Cortex of kidney (tissue), 1 donor: ENCODE measurements around the gene CHST15.

Experiments used
- DNase-seq: peaks from one replicate; lab custom pipeline; 2025; lab: John Stamatoyannopoulos, UW

CHST15 gene

DNA sequence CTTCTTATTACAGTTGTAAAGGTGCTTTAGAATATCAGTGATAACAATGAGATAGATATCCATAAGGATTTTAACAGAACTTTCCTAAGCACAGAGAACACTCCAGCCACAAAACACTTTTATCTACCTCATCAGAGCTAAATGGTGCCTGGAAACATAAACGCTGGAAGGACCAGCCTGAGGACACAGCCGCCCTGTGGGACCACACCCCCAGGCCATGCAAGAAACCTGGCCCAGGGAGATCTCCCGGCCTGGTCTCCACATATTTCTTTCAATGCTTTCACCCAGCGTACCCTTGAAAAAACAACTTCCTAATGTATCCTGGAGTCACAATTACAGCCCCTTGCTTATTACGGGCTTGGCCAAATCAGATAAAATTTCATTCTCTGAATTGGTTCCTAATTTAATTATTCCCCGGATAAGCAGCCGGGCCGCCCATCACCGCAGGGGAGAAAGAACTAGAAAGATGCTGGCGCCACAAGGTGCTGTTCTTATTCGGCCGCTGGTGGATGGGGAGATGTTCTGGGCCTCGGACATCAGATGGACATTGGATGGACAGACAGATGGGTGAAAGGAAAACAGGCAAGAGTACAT, 11.8 kb downstream of the CHST15 start:
- DNase-seq, result no peak

DNA sequence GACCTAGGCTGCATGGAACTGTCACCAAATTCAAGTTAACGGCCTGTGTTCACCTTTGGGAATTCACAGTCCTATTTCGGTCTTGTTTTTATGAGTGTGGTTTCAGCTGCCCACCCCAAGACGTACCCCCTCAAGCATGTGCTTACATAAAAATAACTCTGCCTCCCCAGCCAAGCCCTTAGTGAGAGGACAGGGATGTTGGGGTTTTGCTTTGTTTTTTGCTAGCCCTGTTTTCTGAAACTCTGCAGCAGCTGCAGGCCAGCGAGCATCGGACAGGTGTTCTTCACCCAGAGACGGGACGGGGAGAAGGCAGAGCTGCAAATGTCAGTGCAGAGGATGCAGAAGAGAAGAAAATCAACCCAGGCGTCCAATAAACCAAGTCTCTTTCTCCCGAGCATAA, 13.5 kb downstream of the CHST15 start:
- DNase-seq, result no peak

DNA sequence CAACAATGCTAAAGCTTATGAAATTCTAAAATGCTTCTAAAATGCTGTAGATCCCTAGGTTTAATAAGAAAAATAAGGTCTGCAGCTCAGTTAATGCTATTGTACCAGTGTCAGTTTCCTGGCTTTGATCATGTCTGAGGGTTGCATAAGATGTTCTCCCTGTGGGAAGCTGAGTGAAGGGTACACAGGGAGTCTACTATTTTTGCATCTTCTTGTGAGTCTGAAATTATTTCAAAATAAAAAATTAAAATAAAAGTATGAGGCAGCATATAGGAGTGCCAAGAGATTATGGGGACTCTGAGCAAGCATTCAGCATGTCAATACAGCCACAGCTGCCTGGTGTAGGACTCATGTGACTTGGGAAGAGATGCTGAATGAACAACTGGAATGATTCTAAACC, 14.7 kb downstream of the CHST15 start:
- no peak for DNase-seq

DNA sequence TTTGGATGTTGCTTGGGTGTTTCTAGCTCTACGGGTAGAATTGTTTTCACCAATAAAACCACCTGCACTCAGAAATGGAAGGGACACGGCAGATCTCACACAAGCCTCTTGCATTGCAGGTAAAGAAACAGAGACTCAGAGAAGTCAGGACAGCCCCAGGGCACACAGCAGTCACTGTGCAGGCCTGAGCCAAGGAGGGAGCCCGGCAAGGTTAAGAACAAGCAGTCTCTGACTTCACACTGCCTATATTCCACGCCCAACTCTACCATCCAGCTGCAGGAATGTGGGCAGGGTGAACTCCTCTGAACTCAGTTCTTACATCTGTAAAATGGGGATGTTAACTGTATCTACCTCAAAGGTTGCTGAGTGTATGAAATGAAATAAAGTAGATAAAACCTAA, 15.4 kb downstream of the CHST15 start:
- DNase-seq, result no peak

DNA sequence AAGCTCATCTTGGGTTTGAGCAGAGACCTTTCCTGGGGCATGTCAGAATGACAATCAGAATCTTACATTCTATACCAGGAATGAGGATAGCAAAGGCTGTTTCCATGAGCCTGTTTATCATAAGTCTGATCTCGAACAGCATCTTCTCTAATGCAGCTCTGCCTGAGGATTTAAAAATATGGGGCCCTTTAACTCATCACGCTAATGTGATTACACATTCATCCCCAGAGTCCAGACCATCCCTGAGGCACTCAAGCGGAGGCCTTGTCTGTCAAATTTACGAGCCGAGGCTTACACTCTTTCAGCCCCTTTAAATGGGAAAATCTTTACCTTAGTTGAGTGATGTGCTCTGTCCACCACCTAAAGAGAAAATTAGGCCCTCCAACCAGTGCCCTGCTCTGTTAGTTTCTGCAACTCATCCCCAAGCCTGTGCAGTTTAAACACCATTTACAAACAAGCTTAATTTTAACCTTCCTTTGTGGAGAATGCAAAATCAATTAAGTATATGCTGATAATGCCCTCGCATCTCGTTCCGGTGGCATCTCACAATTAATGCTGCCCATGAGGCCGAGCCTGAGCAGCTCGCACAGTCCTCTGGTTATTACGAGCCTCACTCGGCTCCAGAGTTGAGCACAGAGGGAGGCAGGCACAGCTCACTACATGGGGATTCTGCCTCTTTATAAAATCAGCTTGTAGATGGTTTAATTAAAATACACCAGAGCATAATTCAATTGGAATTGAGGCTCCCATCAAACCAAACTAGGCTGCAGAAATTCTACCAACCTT, 16.0 kb downstream of the CHST15 start:
- DNase-seq, result no peak

DNA sequence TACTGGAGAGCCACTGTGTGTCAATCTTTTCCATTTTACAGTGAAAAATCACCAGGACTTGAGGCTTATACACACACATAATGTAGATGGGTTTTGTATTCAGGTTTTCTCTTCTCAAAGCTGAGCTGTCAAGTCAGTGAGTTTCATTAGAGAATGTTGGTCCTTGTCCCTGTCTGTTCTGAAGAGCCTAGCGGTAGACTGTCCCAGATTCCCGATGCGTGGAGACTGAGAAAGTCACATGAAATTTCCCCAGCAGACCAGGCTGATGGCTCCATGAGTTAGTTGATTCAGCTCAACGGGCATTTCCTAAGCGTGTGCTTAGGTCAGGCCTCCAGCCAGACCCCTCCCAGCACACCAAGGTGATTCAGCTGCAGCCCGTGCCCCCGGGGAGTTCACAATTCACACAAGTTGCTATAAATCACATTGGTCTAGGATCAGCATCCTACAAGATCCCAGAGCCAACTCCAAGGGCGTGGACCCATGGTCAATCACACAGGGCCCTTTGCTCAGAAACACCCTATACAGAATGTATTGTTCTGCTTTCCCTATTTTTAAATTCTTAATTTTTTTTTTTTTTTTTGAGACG, 17.2 kb downstream of the CHST15 start:
- no peak for DNase-seq

DNA sequence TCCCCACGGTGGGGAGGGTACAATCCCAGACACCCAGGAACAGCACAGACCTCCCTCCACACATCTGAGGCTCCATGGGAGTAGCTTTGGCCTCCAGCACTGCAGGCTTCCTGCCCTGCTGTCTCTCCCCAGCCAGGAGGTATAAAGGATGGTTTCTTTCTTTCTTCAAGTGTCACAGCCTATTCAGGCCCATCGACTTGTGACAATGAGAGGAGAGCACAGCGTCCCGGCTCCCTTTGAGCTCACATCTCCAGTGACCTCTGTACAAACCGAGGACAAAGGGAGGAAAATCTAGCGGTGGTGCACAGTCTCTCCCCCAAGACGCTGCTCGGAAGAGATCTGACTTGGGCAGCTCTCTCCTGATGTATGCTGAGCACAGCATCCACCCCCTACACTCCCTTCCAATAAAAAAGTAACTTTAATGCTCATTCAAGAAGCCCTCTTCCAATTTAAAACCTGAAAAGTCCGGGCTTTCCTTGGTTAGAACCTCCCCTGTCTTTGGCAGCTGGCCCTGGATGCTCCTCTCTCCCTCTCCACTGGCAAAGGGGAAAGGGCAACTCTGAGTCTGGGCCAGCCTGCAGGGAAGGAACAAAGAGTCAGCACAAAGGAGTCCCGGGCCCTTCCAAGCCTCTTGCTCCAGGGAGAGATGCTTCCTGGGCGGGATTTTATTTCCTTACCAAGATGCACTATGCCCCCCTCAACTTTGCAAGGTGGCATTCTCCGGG, 18.0 kb downstream of the CHST15 start:
- no peak for DNase-seq

DNA sequence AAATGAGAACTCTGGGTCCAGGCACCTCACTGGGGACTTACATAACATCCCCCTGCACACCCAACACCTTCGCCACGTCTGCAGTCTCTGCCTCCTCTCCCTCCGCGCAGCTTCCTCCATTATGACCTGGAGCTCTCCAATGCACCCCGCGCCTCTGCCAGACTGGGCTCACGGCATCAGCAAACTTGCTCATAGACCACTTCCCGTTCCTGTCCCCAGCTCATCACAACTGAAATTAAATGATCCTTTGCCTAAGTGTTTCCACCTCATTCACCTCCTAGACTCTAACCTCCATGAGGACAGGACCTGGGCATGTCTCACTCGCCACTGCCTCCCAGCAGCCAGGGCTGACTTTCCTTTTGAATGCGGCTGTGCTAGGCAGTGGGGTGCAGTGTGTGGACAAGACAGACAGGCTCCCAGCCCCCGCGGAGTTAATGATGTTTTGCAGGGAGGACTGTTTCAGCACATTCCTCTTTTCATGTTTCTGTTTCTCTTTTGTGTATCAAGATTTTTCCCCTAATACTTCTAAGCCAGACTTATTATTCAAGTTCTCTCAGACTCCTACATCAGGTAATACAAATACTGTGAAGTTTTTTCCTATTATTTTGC, 18.8 kb downstream of the CHST15 start:
- DNase-seq, result no peak

DNA sequence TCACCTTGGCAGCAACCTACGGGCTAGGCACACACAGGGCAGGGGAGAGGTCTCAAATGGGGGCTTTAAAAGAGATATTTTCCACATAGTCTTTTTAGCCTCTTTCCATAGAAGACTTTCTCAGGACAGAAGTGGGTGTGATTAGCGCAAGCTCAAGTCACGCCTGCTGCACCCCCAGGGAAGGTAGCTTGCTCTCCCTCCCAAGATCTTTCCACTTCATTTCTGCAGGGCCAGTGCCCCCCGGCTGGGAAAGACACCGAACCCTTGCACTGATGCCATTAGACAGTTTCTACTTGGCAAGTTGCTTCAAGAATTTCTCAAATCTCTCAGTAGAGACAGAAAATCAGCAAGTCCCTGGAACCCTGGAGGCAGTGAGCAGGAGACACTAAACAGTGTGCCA, 19.4 kb downstream of the CHST15 start:
- no peak for DNase-seq

DNA sequence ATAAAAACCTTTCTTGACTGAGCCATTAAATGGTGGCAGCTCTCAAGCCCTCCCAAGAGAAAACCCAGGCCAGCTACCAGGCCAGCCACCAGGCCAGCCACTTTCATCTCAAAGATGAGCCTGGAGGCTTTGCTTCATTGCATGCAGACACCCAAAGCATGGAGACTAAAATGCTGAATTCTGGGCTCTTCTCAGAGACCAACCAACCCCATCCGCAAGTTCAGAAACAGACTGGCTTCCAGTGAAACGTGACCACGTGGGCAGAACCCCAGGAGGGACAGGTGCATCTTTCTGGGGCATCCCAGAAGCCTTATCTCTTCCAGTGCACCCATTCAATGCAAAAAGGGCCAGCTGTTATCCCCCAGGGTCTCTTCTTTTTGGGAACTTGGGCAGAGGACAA, 20.9 kb downstream of the CHST15 start:
- no peak for DNase-seq

DNA sequence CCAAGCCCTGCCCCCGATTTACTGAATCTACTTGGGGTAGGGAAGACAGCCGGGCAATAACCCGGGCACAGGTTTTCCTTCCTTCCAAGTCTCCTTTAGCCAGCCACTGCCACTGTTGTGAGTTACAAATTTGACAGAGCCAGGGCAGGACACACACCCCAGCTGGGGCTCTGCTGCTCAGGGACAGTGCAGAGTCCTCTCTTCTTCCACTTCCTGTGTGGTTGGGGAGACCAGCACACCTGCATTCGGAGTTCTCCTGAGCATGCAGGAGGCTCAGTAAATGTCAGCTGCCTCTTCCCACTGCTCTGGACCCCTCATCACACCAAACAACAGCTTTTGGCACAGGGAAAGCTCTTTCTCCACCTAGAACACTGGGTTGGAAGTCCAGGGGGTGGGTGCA, 21.3 kb downstream of the CHST15 start:
- no peak for DNase-seq

DNA sequence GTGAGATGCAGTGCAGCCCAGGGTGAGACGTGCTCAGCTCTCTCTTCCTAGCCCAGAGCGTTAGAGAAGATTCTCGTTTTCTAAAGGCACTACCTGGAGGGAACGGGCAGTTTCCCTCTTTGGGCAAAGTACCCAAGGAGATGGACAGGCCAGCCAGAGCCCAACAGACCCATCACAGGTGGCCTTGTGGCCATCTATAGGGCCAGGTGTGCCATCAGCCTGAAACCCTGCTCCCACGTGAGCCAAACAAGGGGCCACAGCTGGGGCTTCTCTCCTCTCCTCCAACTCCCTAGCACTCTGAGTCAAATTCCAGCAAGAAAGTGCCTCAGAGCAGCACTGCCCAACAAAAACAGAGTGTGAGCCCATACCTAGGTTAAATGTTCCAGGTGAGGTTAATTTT, 22.3 kb downstream of the CHST15 start:
- no peak for DNase-seq

DNA sequence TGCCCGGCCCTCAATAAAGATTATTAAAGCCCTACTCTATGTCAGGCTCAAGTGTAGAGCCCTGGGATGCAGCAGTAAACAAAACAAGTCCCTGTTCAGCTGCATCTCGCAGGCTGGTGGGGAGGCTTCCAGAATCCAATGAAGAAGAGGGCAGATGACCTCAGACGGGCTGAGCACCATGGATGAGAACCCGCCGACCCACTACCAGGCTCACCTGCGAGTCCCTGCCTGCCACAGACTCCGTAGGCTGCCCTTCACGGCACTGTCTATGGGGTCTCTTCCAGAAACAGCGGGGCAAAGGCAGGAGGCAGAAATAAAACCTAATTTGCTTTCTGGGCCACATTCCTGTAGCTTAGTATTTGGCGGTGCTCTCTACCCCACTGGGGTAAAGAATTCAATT, 22.7 kb downstream of the CHST15 start:
- DNase-seq, result no peak

DNA sequence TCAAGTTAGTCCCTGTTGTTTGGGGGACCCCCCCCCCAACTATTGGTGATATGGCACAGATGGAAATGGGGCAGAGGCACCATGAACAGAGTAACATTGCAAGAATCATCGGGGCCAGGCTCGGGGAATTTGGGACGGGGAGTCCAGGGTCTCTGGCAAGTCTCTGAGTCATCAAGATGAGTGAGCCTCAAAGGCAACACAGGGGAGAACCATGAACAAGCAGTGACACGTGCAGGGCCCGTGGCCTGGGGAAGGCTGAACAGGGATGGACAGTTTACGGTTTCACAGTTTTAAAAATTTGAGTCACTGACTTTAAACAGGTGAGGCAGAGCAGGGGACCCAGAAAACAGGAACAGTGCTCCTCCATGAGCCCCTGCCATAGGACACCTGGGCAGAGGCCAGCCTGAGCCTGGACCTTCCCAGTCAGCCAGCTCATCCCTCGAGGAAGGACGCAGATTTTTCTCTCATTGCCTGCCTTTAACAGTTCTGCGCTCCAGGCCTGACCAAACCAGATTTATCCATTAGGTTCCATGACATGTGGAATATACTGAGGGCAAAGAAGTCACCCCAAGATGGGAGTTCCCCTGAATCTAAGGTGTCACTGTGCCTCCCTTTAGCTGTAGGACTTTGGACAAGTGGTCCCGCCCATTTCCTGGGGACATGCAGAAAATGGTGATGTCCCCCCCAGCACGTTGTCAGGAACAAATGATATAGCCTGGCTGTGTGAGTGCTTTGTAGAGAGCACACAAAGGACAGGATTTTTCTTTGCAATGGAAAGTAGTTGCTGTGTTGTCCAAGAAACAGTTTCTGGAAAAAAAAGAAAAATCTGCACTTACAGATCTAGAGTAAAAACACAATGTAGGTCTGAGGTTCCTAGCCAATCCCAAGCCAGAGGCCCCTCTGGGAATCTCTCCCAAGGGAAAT, 23.8 kb downstream of the CHST15 start:
- no peak for DNase-seq

DNA sequence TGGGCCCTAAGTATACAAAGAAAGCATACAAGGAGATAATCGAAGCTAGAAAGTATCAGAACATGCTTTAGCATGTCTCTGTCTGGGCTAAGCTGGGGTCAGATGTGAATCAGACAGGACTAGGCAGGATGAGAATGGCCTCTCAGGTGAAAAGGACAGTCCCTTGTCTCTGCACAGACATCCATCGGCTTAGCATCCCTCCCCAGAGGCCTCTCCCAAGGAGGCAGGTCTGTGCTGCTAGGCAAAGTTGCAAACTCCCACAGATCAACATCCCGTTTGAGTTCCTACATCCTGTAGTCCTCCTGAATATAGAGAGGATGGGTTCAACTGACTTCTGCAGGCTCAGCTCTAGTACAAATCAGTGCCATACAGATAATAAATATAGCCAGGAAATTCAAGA, 24.5 kb downstream of the CHST15 start:
- no peak for DNase-seq

DNA sequence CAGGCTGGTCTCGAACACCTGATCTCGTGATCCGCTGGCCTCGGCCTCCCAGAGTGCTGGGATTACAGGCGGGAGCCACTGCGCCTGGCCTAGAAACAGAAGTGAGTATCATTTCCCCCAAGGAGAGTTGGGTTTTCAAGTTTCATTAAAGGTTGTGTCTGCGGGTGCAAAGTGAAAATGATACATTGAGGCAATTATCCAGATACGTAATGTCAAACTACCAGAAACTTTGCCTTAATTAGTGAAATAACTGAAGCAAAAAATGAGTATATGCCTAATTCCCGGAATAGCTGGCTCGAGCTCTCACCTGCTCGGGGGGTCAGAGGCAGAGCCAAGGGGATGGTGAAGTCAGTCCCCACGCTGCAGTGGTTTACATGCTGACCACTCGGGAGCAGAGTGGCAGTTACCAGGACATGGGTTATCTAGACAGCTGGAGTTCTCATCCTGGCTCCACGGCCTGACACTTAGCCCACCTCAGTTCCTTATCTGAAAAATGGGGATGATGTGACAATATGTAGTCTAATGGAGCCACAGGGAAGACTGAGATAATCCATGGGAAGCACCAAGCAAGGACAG, 25.5 kb downstream of the CHST15 start:
- DNase-seq, result no peak

DNA sequence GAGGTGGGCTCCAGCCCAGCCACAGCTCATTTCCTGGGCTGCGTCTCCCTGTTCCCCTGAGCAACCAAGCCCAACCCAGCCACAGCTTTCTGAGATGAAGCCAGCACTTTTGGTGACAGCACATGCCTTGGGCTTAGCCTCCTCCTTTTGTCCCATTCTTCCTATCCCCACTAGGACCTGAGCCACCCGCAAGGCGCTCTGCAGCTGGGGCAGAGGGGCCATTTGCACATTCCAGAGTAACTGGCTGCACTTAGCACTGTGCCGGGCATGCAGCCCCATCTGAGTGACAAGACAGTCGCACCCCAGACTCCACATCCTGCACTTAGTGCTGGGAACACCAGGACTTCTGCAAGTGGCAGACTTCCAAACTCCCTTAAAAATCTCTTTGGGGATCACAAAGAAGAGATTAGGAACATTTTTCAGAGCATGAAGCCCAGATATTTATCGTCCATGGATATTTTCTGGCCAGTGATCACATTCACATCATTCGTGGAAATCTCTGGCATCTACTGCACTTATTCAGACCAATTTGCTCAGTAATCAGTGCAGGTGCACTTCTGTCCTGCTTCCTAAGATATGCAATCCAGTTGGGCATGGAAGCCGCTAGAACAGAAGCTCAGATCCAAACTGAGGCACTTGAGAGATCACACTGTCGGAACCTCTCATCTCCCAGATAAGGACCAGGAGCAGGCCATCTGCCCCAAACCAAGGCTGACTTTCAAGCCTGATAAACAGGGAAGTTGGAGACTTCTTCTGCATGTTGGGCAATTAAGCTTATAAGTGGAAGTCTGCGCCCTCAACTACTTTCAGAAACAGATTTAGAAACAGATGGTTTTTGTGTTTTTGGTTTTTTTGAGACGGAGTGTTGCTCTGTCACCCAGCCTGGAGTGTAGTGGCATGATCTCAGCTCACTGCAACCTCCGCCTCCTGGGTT, 26.4 kb downstream of the CHST15 start:
- DNase-seq, result no peak

DNA sequence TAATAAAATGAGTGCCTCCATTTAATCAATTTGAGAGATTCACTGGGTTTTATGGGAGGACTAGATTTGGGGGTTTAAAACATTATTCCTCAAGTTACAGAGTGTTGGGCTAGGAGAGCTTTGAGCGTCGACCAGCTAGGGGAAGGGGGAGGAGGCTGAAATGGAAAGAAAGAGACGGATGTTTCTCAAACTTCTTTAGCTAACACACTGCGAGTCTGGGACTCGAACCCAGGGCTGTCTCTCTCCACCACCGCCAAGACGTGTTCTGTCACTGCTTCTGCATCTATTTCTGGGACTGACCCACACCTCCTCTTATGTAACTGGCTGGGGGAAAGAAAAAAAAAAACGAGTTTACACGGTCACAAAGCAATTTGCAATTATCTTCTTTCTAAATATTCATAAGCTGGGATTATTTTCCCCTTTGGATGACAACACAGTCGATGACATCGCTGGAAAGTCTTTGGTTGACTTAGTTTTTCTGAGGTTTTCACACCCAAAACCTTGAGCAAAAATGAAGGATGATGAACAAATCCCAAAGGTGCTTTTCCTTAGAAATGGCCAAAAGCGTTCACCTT, 27.2 kb downstream of the CHST15 start:
- DNase-seq, result no peak

DNA sequence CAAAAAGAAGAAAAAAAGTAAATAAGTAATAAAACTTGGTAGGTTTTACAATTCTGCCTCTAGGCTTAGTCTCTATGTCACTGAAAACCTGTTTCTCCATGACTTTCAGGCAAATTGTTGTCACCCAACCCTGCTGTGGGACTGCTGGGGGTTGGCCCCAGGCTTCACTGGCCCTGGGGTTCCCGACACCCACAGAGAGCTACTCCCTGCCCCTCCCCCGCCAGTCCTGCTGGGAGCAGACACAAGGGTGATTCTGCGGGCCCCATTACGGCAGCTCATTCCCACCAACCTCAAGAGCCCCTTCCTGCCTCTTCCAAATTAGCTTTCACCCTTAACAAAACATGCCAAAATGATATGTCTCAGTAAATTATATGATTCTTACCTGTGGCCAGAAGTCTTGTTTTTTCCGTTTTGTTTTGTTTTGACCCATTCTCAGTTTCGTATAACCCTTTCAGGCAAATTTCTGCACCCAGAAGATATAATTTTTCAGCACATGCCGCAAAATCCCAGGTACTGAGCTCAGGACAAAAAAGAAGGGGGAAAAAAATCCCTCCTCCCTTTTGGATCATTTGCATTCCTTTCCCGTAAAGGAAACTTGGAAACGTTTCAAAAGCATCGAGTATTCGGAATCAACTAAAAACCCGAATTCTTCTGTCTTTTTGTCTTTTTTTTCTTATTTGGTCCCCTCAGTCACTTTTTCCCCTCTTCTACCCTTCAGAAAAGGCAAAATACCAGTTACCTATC, 27.8 kb downstream of the CHST15 start:
- DNase-seq, result no peak
